ENCODE measurements around the gene DBNL. TPM values are rescaled to one million over a fixed set of nuclear protein-coding genes. Genes with fewer than 3 reads are reported as not detected.

DBNL gene
- total and polyA plus RNA-seq, 2 donors (not counting 1 experiment from before 2014, with no cell fraction given): 335 to 386 TPM

DNA sequence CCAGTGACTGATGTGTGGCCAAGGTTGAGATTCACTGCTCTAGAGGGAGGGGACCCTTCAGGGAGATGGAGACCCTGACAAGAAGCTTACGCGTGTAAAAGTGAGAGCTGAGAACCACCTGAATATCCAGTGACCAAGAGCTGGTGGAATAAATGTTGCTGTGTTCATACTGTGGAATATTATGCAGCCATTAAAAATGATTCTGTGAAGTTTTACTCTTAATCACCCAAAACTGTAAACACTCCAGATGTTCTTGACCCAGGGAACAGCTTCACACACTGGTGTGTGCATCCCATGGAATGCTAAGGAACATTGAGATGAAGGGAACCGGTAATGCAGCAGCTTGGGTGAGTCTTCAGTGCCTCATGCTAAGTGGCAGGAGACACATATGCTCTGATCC, 42.1 kb downstream of the DBNL start:
- ATAC-seq (ENCODE audit: low read depth): no peak
- Histone ChIP-seq H3K27me3 (replicated peaks in 1 of 4; ENCODE audit: control extremely low read depth in 1 of 4, control insufficient read depth in 3 of 4, insufficient read depth in 4 of 4, low read length in 3 of 4) (no peaks in the 10 kb centered on the region), H3K4me3 (ENCODE audit: control extremely low read depth in 1 of 5, extremely low read depth in 1 of 5, insufficient read depth in 1 of 5, low read depth in 2 of 5, low read length in 4 of 5) (no peak overlapping the region), H3K9me3 (ENCODE audit: control extremely low read depth in 1 of 3, control insufficient read depth in 2 of 3, insufficient read depth in 1 of 3, low read length in 2 of 3) (no peaks in the 10 kb centered on the region), H3K4me1 (ENCODE audit: control insufficient read depth in 2 of 2, insufficient read depth in 2 of 2, low read length in 2 of 2) (peaks cover 0 to 3% of the 10 kb centered on the region in 2 donors), H3K27ac (ENCODE audit: low read length in 2 of 2) (no peak overlapping the region), H3K9ac (ENCODE audit: low read length) (no peak overlapping the region), H3K36me3 (replicated peaks in 1 of 2; ENCODE audit: control extremely low read depth in 1 of 2, control insufficient read depth in 1 of 2, extremely low read depth in 1 of 2, insufficient read depth in 2 of 2, low read length in 1 of 2) (no peaks in the 10 kb centered on the region), H3K4me2 (replicated peaks; ENCODE audit: low read depth, low read length, poor library complexity, severe bottlenecking) (no peak overlapping the region), H2AFZ (ENCODE audit: insufficient read depth, low read depth, low read length, poor library complexity, severe bottlenecking) (no peak overlapping the region), H4K20me1 (ENCODE audit: control insufficient read depth, insufficient read depth, low read length, poor library complexity, severe bottlenecking) (no peaks in the 10 kb centered on the region), H3K79me2 (ENCODE audit: control insufficient read depth, insufficient read depth, low read length) (peaks cover 4% of the 10 kb centered on the region)
- CTCF ChIA-PET: interaction anchor here (0.6 to 0.8 kb wide), 2 partner anchors 12 to 15 kb away, joined by 3 to 4 read pairs; no protein-coding TSS in a partner anchor
- Mint-ChIP-seq H3K9me3 (ENCODE audit: insufficient read depth) (no peaks in the 10 kb centered on the region), H3K27me3 (no peaks in the 10 kb centered on the region), H3K4me1 (peaks cover 7% of the 10 kb centered on the region), H3K4me3 (no peak overlapping the region), H3K27ac (peak overlapping the region; percentile 17)
- POLR2A ChIA-PET: no interaction called here
- intact Hi-C loops (cut with micrococcal nuclease): no loop called here
- TF ChIP-seq CTCF (IDR thresholded peaks at IDR 0.05) (no peak), EZH2 (IDR thresholded peaks at IDR 0.05; ENCODE audit: borderline replicate concordance, insufficient read depth, low read depth, low read length, poor library complexity, severe bottlenecking) (no peak)
- 100% methylated on average over 1 of the region's 3 CpGs for WGBS (ENCODE audit: insufficient coverage)
- no peak for DNase-seq

GRCh38 chr7:44087911-44088838, 43.7 kb downstream of the DBNL start:
- Mint-ChIP-seq H3K27me3 (no peaks in the 10 kb centered on the region), H3K4me3 (no peak overlapping the region), H3K27ac (no peak overlapping the region), H3K4me1 (peaks cover 10% of the 10 kb centered on the region), H3K9me3 (ENCODE audit: insufficient read depth) (no peaks in the 10 kb centered on the region)
- H3K27ac ChIP-seq (ENCODE audit: low read length in 2 of 2): no peak overlapping the region
- no peaks in the 10 kb centered on the region for H3K79me2 ChIP-seq (ENCODE audit: control insufficient read depth, insufficient read depth, low read length)
- no peak overlapping the region for H3K4me3 ChIP-seq (ENCODE audit: control extremely low read depth in 1 of 5, extremely low read depth in 1 of 5, insufficient read depth in 1 of 5, low read depth in 2 of 5, low read length in 4 of 5)
- H4K20me1 ChIP-seq (ENCODE audit: control insufficient read depth, insufficient read depth, low read length, poor library complexity, severe bottlenecking): no peaks in the 10 kb centered on the region
- H3K27me3 ChIP-seq (replicated peaks in 1 of 4; ENCODE audit: control extremely low read depth in 1 of 4, control insufficient read depth in 3 of 4, insufficient read depth in 4 of 4, low read length in 3 of 4): no peaks in the 10 kb centered on the region
- no peaks in the 10 kb centered on the region for H3K4me1 ChIP-seq (ENCODE audit: control insufficient read depth in 2 of 2, insufficient read depth in 2 of 2, low read length in 2 of 2)
- WGBS (ENCODE audit: insufficient coverage): 82% methylated on average over 18 of the region's 20 CpGs
- ChIA-PET CTCF (no interaction called here), POLR2A (no interaction called here)
- ATAC-seq (ENCODE audit: low read depth) (no peak), DNase-seq (no peak)
- no peaks in the 10 kb centered on the region for H3K9me3 ChIP-seq (ENCODE audit: control extremely low read depth in 1 of 3, control insufficient read depth in 2 of 3, insufficient read depth in 1 of 3, low read length in 2 of 3)
- H2AFZ ChIP-seq (ENCODE audit: insufficient read depth, low read depth, low read length, poor library complexity, severe bottlenecking): no peak overlapping the region
- H3K4me2 ChIP-seq (replicated peaks; ENCODE audit: low read depth, low read length, poor library complexity, severe bottlenecking): no peak overlapping the region
- TF ChIP-seq CTCF (IDR thresholded peaks at IDR 0.05) (no peak), EZH2 (IDR thresholded peaks at IDR 0.05; ENCODE audit: borderline replicate concordance, insufficient read depth, low read depth, low read length, poor library complexity, severe bottlenecking) (no peak)
- H3K9ac ChIP-seq (ENCODE audit: low read length): no peak overlapping the region
- intact Hi-C loops (cut with micrococcal nuclease): no loop called here
- H3K36me3 ChIP-seq (replicated peaks in 1 of 2; ENCODE audit: control extremely low read depth in 1 of 2, control insufficient read depth in 1 of 2, extremely low read depth in 1 of 2, insufficient read depth in 2 of 2, low read length in 1 of 2): no peaks in the 10 kb centered on the region
